ENCODE data around the gene TMC3.

DNA sequence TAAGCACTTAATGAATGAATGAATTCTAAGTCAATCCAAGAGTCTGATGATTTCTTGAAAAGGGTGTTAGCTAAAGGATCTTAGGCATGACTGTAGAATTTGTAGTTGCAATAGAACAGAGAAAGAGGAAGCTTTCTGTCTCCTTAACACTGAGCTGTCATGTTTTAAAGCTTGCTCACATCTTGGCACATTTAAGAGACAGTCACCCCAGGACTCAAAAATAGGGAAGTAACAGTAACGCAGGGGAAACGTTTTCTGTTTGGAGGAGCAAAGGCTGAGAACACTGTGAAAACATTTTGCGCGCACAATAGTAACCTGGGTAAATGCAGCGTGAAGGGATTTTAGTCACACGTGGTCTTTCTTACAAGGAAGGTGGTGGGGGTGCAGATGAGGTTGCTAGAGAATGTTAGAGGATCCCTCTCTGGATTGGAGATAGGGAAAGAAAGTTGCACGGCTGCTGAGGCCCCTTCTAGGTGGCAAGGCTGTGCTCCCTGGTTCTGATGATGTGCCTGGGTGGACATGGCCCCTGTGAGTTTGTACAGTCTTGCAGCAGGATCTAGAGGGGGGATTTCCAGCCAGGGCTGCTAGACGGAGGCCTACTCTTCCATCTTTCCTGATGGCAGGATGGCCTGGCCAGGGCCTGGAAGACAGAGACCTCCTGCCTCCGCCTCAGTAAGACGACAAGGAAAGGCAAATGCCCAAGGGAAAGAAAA lies 62.1 kb downstream of the TMC3 start:
- no peak for TF ChIP-seq EZH2 (IDR thresholded peaks at IDR 0.05; ENCODE audit: insufficient read depth, poor library complexity, severe bottlenecking)
- no peak for TF ChIP-seq EZH2phosphoT487 (IDR thresholded peaks at IDR 0.05; ENCODE audit: insufficient read depth, low read depth)
